MM.1S (cell line): Measurements from ENCODE around the gene FAM110D.

ENCODE experiments used
- CTCF ChIP-seq: fragments of 300-600 bp; sonication (generic); IDR thresholded peaks from 2 replicates; pipeline ENCODE4 v1.5.1; 2016; ENCODE audit warnings: antibody characterized with exemption, low read length, mixed read lengths
- EZH2 ChIP-seq: fragments of 300-600 bp; sonication (generic); optimal IDR thresholded peaks from 2 replicates; pipeline ENCODE3; 2017; ENCODE audit warnings: low read depth, mild to moderate bottlenecking, antibody characterized with exemption, low read length, mixed read lengths
- EZH2phosphoT487 ChIP-seq: fragments of 300-600 bp; sonication (generic); IDR thresholded peaks from 2 replicates; pipeline ENCODE4 v1.6.1; 2018; ENCODE audit warnings: antibody characterized with exemption, low read length

- no peak for TF ChIP-seq EZH2
- no peak for TF ChIP-seq CTCF
- TF ChIP-seq EZH2phosphoT487: no peak
Observed at GRCh38 chr1:26200413-26200812, 41.5 kb downstream of the FAM110D start.
